AG09309 (cell line): Measurements from ENCODE around the gene RAB20.

ENCODE experiments used
- DNase-seq: peaks from one replicate; pipeline ENCODE4 v3.0.0-alpha.2; 2010; ENCODE audit warnings: low read depth
- H3K4me3 ChIP-seq: 2 replicates; pipeline ENCODE4 v1.5.1; 2011; ENCODE audit warnings: mild to moderate bottlenecking, low read depth, low read length, moderate library complexity; ENCODE audit not compliant: control insufficient read depth
- CTCF ChIP-seq: IDR thresholded peaks from 2 replicates; pipeline ENCODE4 v1.5.1; 2011; ENCODE audit warnings: mild to moderate bottlenecking, low read depth, low read length, inconsistent platforms; ENCODE audit not compliant: insufficient read depth, control insufficient read depth; ENCODE audit errors: missing control alignments

The RAB20 gene

GRCh38 chr13:110506859-110507566 lies 54.5 kb downstream of the RAB20 start:
- H3K4me3 ChIP-seq = no peak overlapping the region
- no peak for DNase-seq
- no peak for TF ChIP-seq CTCF

- H3K4me3 ChIP-seq = no peak overlapping the region
- TF ChIP-seq CTCF = no peak
- no peak for DNase-seq
Observed at GRCh38 chr13:110506396-110506795, 55.1 kb downstream of the RAB20 start.

GRCh38 chr13:110505594-110505993 lies 55.9 kb downstream of the RAB20 start:
- no peak for TF ChIP-seq CTCF
- no peak for DNase-seq
- no peak overlapping the region for H3K4me3 ChIP-seq

GRCh38 chr13:110503979-110504499 lies 57.5 kb downstream of the RAB20 start:
- DNase-seq = no peak
- TF ChIP-seq CTCF = no peak
- H3K4me3 ChIP-seq = no peak overlapping the region

GRCh38 chr13:110503037-110503901 lies 58.3 kb downstream of the RAB20 start:
- H3K4me3 ChIP-seq = no peak overlapping the region
- peak; percentile 16 for DNase-seq
- TF ChIP-seq CTCF = no peak

- no peak overlapping the region for H3K4me3 ChIP-seq
- TF ChIP-seq CTCF = no peak
- no peak for DNase-seq
Observed at GRCh38 chr13:110501188-110501587, 60.3 kb downstream of the RAB20 start.
